H9 (cell line): ENCODE measurements around the gene PTGES3L. TPM values are rescaled to one million over a fixed set of nuclear protein-coding genes. Genes with fewer than 3 reads are reported as not detected.

Experiments used
- DNase-seq: peaks from one replicate; pipeline ENCODE4 v3.0.0-alpha.2; 2017
- H2AFZ ChIP-seq: one replicate; pipeline ENCODE4 v1.6.1; 2013; ENCODE audit warnings: mild to moderate bottlenecking, low read length, control low read depth, moderate library complexity
- H2AK5ac ChIP-seq: 2 replicates; pipeline ENCODE4 v1.6.1; 2013; ENCODE audit warnings: low read length, control low read depth, mixed read lengths; ENCODE audit not compliant: insufficient read length
- H2BK120ac ChIP-seq: one replicate; pipeline ENCODE4 v1.6.1; 2013; ENCODE audit warnings: low read depth, mild to moderate bottlenecking, low read length, control low read depth, inconsistent platforms; ENCODE audit not compliant: poor library complexity, severe bottlenecking
- H2BK12ac ChIP-seq: 2 replicates; pipeline ENCODE4 v1.6.1; 2013; ENCODE audit warnings: low read length, control low read depth, mixed read lengths, low read depth; ENCODE audit not compliant: insufficient read length
- H2BK15ac ChIP-seq: 2 replicates; pipeline ENCODE4 v1.6.1; 2013; ENCODE audit warnings: low read depth, low read length, control low read depth
- H2BK20ac ChIP-seq: one replicate; pipeline ENCODE4 v1.6.1; 2013; ENCODE audit warnings: low read depth, mild to moderate bottlenecking, low read length, control low read depth, inconsistent platforms; ENCODE audit not compliant: poor library complexity, severe bottlenecking
- H2BK5ac ChIP-seq: 2 replicates; pipeline ENCODE4 v1.6.1; 2013; ENCODE audit warnings: low read length, control low read depth, mixed read lengths; ENCODE audit not compliant: insufficient read length
- H3K14ac ChIP-seq: 2 replicates; pipeline ENCODE4 v1.6.1; 2013; ENCODE audit warnings: low read length, control low read depth; ENCODE audit not compliant: insufficient read depth
- H3K18ac ChIP-seq: 2 replicates; pipeline ENCODE4 v1.6.1; 2013; ENCODE audit warnings: low read depth, mild to moderate bottlenecking, mixed read lengths, low read length, control low read depth; ENCODE audit not compliant: insufficient read length
- H3K23ac ChIP-seq: 2 replicates; pipeline ENCODE4 v1.6.1; 2013; ENCODE audit warnings: low read length, control low read depth, mixed read lengths, low read depth; ENCODE audit not compliant: insufficient read length
- H3K23me2 ChIP-seq: 2 replicates; pipeline ENCODE4 v1.6.1; 2013; ENCODE audit warnings: low read depth, mild to moderate bottlenecking, mixed read lengths, low read length, control low read depth; ENCODE audit not compliant: insufficient read length, poor library complexity, severe bottlenecking
- H3K27ac ChIP-seq: 2 replicates; pipeline ENCODE4 v1.5.1; 2013; ENCODE audit warnings: low read length, control low read depth, mixed read lengths, low read depth; ENCODE audit not compliant: insufficient read length
- H3K27me3 ChIP-seq: 2 replicates; pipeline ENCODE4 v1.6.1; 2013; ENCODE audit warnings: low read length, control low read depth, inconsistent platforms; ENCODE audit not compliant: insufficient read depth
- H3K4ac ChIP-seq: 2 replicates; pipeline ENCODE4 v1.6.1; 2013; ENCODE audit warnings: low read depth, mild to moderate bottlenecking, control low read depth, inconsistent platforms, low read length, moderate library complexity
- H3K4me1 ChIP-seq: 2 replicates; pipeline ENCODE4 v1.6.1; 2013; ENCODE audit warnings: low read length, control low read depth, inconsistent platforms; ENCODE audit not compliant: insufficient read depth
- H3K4me2 ChIP-seq: 2 replicates; pipeline ENCODE4 v1.6.1; 2013; ENCODE audit warnings: low read length, control low read depth, mixed read lengths; ENCODE audit not compliant: insufficient read length, insufficient read depth
- H3K56ac ChIP-seq: 2 replicates; pipeline ENCODE4 v1.6.1; 2013; ENCODE audit warnings: low read depth, mild to moderate bottlenecking, mixed read lengths, low read length, control low read depth; ENCODE audit not compliant: insufficient read length
- H3K79me1 ChIP-seq: 2 replicates; pipeline ENCODE4 v1.6.1; 2013; ENCODE audit warnings: low read depth, mild to moderate bottlenecking, moderate library complexity, low read length, control low read depth, inconsistent platforms; ENCODE audit not compliant: insufficient read depth, poor library complexity, severe bottlenecking
- H3K79me2 ChIP-seq: 2 replicates; pipeline ENCODE4 v1.6.1; 2013; ENCODE audit warnings: low read length, control low read depth, inconsistent platforms; ENCODE audit not compliant: insufficient read depth
- H3K9ac ChIP-seq: 2 replicates; pipeline ENCODE4 v1.6.1; 2013; ENCODE audit warnings: low read length, control low read depth, mixed read lengths; ENCODE audit not compliant: insufficient read length; ENCODE audit errors: extremely low read depth
- H3K9me3 ChIP-seq: one replicate; pipeline ENCODE4 v1.6.1; 2013; ENCODE audit warnings: low read depth, low read length, inconsistent platforms; ENCODE audit not compliant: control insufficient read depth
- H3T11ph ChIP-seq: one replicate; pipeline ENCODE4 v1.6.1; 2013; ENCODE audit warnings: mild to moderate bottlenecking, low read length, control low read depth, inconsistent platforms
- H4K20me1 ChIP-seq: one replicate; pipeline ENCODE4 v1.6.1; 2013; ENCODE audit not compliant: control insufficient read depth, insufficient read length, insufficient read depth
- H4K5ac ChIP-seq: 2 replicates; pipeline ENCODE4 v1.6.1; 2013; ENCODE audit warnings: low read depth, mild to moderate bottlenecking, mixed read lengths, low read length, control low read depth; ENCODE audit not compliant: insufficient read length
- H4K8ac ChIP-seq: replicated peaks from 2 replicates; pipeline ENCODE4 v1.6.1; 2013; ENCODE audit warnings: low read length, control low read depth, mixed read lengths, low read depth; ENCODE audit not compliant: insufficient read length
- H4K91ac ChIP-seq: 2 replicates; pipeline ENCODE4 v1.6.1; 2013; ENCODE audit warnings: low read depth, mild to moderate bottlenecking, moderate library complexity, mixed read lengths, low read length, control low read depth; ENCODE audit not compliant: insufficient read length
- H3K27ac Mint-ChIP-seq, 3 experiments: 2 replicates in 2 of 3; 3 replicates in 1 of 3; pipeline ENCODE4 v1.8.0; 2020 to 2021; ENCODE audit warnings: mixed read lengths in 3 of 3, mild to moderate bottlenecking in 1 of 3, moderate library complexity in 1 of 3
- H3K27me3 Mint-ChIP-seq: 2 replicates; pipeline ENCODE4 v1.8.0; 2021; ENCODE audit warnings: low read depth, mild to moderate bottlenecking, moderate library complexity, mixed read lengths
- H3K36me3 Mint-ChIP-seq, 3 experiments: 2 replicates in 2 of 3; 3 replicates in 1 of 3; pipeline ENCODE4 v1.8.0; 2020 to 2021; ENCODE audit warnings: low read depth in 3 of 3, mixed read lengths in 3 of 3; ENCODE audit not compliant: insufficient read depth in 1 of 3
- H3K4me1 Mint-ChIP-seq, 2 experiments: 2 replicates each; pipeline ENCODE4 v1.8.0; 2020; ENCODE audit warnings: mixed read lengths in 2 of 2
- H3K4me3 Mint-ChIP-seq, 2 experiments: 2 replicates in 1 of 2; 3 replicates in 1 of 2; pipeline ENCODE4 v1.8.0; 2020 to 2021; ENCODE audit warnings: mild to moderate bottlenecking in 2 of 2, mixed read lengths in 2 of 2, moderate library complexity in 1 of 2
- H3K9me3 Mint-ChIP-seq, 2 experiments: 2 replicates in 1 of 2; 3 replicates in 1 of 2; pipeline ENCODE4 v1.8.0; 2020; ENCODE audit warnings: mild to moderate bottlenecking in 2 of 2, mixed read lengths in 2 of 2, moderate library complexity in 1 of 2
- WGBS: extraction: QIAGEN DNeasy Blood & Tissue Kit; methylation state at CpG from one replicate; pipeline ENCODE4 v1.1.7; 2013; ENCODE audit warnings: missing lambda C conversion rate, low lambda C conversion rate, mixed read lengths; ENCODE audit not compliant: insufficient read length; ENCODE audit errors: extremely low coverage; 5-methylcytosine and 5-hydroxymethylcytosine counted together
- total RNA-seq: library from RNA; stranded (reverse); gene quantifications from 2 replicates; pipeline ENCODE4 v1.2.1, GENCODE V29; 2021
- TF ChIP-seq, protein P1 (sequence below): fragments of 200-600 bp; sonication (generic); conservative IDR thresholded peaks from 3 replicates; pipeline ENCODE4 v1.8.0; 2021; ENCODE audit warnings: antibody characterized with exemption, mild to moderate bottlenecking

PTGES3L gene
- total RNA-seq, 1 experiment from 2014 or later, result 4.2 TPM

DNA sequence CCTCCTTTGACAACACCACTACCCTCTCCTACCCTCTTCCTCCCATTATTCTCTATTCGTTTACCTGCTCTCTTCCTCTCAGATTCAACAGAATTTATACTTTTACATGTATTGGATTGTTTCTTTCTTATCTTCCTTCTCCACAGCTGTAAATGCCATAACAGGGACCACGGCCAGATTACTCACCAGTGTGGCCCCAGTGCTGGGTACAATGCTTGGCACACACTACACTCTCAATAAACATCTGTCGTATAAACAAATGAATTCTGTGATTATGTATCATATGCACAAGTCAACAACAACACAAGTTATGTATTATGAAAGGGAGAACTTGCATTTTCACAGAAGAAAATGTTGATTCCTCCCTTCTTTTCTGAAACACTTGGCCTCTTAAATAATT, 35.7 kb downstream of the PTGES3L start:
- no peak overlapping the region; a peak in 1 of 7 replicates for H3K27ac Mint-ChIP-seq
- Histone ChIP-seq H3K79me2 (no peaks in the 10 kb centered on the region), H2BK15ac (no peak overlapping the region), H4K20me1 (no peaks in the 10 kb centered on the region), H3K18ac (no peak overlapping the region), H3K27ac (no peak overlapping the region), H3T11ph (no peak overlapping the region), H3K23ac (no peak overlapping the region), H4K91ac (no peak overlapping the region), H3K79me1 (no peaks in the 10 kb centered on the region), H4K5ac (no peak overlapping the region), H2BK5ac (no peak overlapping the region), H2BK20ac (no peak overlapping the region), H3K4me1 (no peaks in the 10 kb centered on the region), H4K8ac (no peak overlapping the region), H2BK12ac (no peak overlapping the region), H3K23me2 (no peaks in the 10 kb centered on the region), H2AFZ (no peak overlapping the region), H3K9ac (no peak overlapping the region), H3K14ac (no peak overlapping the region), H2AK5ac (no peak overlapping the region), H3K56ac (no peak overlapping the region), H3K4me2 (no peak overlapping the region), H3K9me3 (no peaks in the 10 kb centered on the region), H2BK120ac (no peak overlapping the region), H3K27me3 (no peaks in the 10 kb centered on the region), H3K4ac (no peak overlapping the region)
- no peak overlapping the region for H3K4me3 Mint-ChIP-seq
- H3K36me3 Mint-ChIP-seq, result peaks cover 0 to 1% (median under 1%) of the 10 kb centered on the region in 3 experiments; a peak in 4 of 7 replicates
- H3K27me3 Mint-ChIP-seq, result no peaks in the 10 kb centered on the region
- no peak for DNase-seq
- no peaks in the 10 kb centered on the region for H3K4me1 Mint-ChIP-seq
- no peaks in the 10 kb centered on the region for H3K9me3 Mint-ChIP-seq
- TF ChIP-seq, protein P1, sequence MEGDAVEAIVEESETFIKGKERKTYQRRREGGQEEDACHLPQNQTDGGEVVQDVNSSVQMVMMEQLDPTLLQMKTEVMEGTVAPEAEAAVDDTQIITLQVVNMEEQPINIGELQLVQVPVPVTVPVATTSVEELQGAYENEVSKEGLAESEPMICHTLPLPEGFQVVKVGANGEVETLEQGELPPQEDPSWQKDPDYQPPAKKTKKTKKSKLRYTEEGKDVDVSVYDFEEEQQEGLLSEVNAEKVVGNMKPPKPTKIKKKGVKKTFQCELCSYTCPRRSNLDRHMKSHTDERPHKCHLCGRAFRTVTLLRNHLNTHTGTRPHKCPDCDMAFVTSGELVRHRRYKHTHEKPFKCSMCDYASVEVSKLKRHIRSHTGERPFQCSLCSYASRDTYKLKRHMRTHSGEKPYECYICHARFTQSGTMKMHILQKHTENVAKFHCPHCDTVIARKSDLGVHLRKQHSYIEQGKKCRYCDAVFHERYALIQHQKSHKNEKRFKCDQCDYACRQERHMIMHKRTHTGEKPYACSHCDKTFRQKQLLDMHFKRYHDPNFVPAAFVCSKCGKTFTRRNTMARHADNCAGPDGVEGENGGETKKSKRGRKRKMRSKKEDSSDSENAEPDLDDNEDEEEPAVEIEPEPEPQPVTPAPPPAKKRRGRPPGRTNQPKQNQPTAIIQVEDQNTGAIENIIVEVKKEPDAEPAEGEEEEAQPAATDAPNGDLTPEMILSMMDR, result no peak
- WGBS, result 100% methylated on average over 1 of the region's 3 CpGs
